ENCODE data around the gene EIF2AK3.

The EIF2AK3 gene

GRCh38 chr2:88591698-88592097, 35.6 kb downstream of the EIF2AK3 start (continued):
- TF ChIP-seq TSHZ1 (tag by site-specific recombination; IDR thresholded peaks at IDR 0.05; ENCODE audit: borderline replicate concordance) (no peak), HOXC10 (CRISPR knock-in tag; IDR thresholded peaks at IDR 0.05) (no peak), ZNF530 (tag by site-specific recombination; IDR thresholded peaks at IDR 0.05; ENCODE audit: low read depth) (no peak), ZSCAN5A (tag by site-specific recombination; IDR thresholded peaks at IDR 0.05) (no peak)

GRCh38 chr2:88590998-88591613, 36.2 kb downstream of the EIF2AK3 start:
- ChIA-PET POLR2A (no interaction called here), CTCF (interaction anchor here (0.6 to 10.3 kb wide), 15 partner anchors 9 to 137 kb away, joined by 3 to 220 read pairs (median 5); no protein-coding TSS in a partner anchor)
- no peak overlapping the region for H3K4me3 ChIP-seq (ENCODE audit: low read depth, low read length)
- no peaks in the 10 kb centered on the region for H3K9me3 ChIP-seq (ENCODE audit: control insufficient read depth, insufficient read depth, low read depth, low read length)
- peaks cover 21 to 41% of the 10 kb centered on the region in 2 experiments for H3K36me3 ChIP-seq (ENCODE audit: control insufficient read depth in 2 of 2, insufficient read depth in 1 of 2, low read length in 2 of 2)
- no peaks in the 10 kb centered on the region for H3K4me1 ChIP-seq (ENCODE audit: control insufficient read depth, insufficient read depth, low read length)
- H3K27ac ChIP-seq (ENCODE audit: extremely low read depth, low read depth, low read length): no peak overlapping the region
- TF ChIP-seq CTCF (tag by site-specific recombination; IDR thresholded peaks at IDR 0.05) (0 out of 2 replicates have a peak, but pooled peaks have one; percentile 11), ZNF654 (tag by site-specific recombination; IDR thresholded peaks at IDR 0.05; ENCODE audit: low read depth) (peak; percentile 76), ZBTB48 (tag by site-specific recombination; IDR thresholded peaks at IDR 0.05) (peak; percentile 70; the same call in 1 of the 2 replicates), ZNF354C (tag by site-specific recombination; IDR thresholded peaks at IDR 0.05; ENCODE audit: borderline replicate concordance, low read depth) (no peak)

- ChIA-PET POLR2A (interaction anchor here (1.1 kb wide), 1 partner anchor 66 kb away, joined by 3 read pairs; no protein-coding TSS in a partner anchor), CTCF (interaction anchor here (0.7 to 1.2 kb wide), 2 partner anchors 83 to 395 kb away, joined by 3 read pairs; no protein-coding TSS in a partner anchor)
- TF ChIP-seq ZNF544 (tag by site-specific recombination; IDR thresholded peaks at IDR 0.05) (no peak), ZNF157 (tag by site-specific recombination; IDR thresholded peaks at IDR 0.05) (no peak), ZFHX2 (tag by site-specific recombination; conservative IDR thresholded peaks at IDR 0.05) (no peak), ZNF302 (tag by site-specific recombination; IDR thresholded peaks at IDR 0.05; ENCODE audit: low read depth) (no peak), ZBTB49 (tag by site-specific recombination; IDR thresholded peaks at IDR 0.05; ENCODE audit: low read depth) (no peak), KLF10 (tag by site-specific recombination; IDR thresholded peaks at IDR 0.05) (no peak), ZNF292 (tag by site-specific recombination; IDR thresholded peaks at IDR 0.05; ENCODE audit: borderline replicate concordance, low read depth) (no peak), BCL6B (tag by site-specific recombination; IDR thresholded peaks at IDR 0.05) (no peak)
- Histone ChIP-seq H3K9me3 (ENCODE audit: control insufficient read depth, insufficient read depth, low read depth, low read length) (no peaks in the 10 kb centered on the region), H3K27ac (ENCODE audit: extremely low read depth, low read depth, low read length) (no peak overlapping the region), H3K4me3 (ENCODE audit: low read depth, low read length) (no peak overlapping the region), H3K36me3 (ENCODE audit: control insufficient read depth in 2 of 2, insufficient read depth in 1 of 2, low read length in 2 of 2) (peaks cover 33 to 57% of the 10 kb centered on the region in 2 experiments), H3K4me1 (ENCODE audit: control insufficient read depth, insufficient read depth, low read length) (no peaks in the 10 kb centered on the region)
These were observed 41.3 kb downstream of the EIF2AK3 start for GRCh38 chr2:88585969-88586368.
